Glomerular visceral epithelial cell (primary cell): ENCODE data around the gene GZMM.

Source experiments
- DNase-seq: peaks from one replicate; pipeline ENCODE4 v3.0.0-alpha.2; 2016; ENCODE audit errors: extremely low spot score

GZMM gene

DNA sequence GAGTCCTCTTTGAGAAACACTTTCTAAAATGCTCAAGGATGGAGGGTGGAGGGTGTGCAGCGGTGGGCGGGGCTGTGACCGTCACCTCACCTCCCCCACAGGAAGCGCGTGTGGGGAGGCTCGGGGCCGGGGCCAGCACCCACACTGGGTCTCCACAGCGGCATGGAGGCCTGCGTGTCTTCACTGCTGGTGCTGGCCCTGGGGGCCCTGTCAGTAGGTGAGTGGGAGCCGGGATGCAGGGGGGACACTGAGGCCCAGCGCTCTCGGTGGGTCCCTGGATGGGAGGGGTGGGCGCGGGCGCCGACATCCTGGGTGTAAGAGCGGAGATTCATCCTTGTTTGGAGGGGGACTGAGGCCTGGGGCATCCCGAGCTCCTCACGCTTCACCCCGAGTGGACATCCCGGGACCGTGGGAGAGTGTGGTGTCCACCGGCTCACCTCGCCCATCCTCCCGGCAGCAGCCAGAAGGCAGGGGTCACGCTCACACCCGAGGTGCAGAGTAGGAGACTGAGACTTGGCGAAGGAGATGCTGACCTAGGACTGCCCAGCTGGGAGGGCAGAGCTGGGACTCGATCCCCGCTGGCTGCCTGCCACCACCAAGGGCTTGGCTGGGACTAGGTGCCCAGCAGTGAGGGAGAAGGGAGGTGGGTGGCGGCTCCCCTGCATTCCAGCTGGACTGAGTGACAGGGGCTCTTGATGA lies at the start of gene GZMM:
Gene GZMM, plus strand, starts transcription at position 144 of the 699 bp plus-strand sequence. Its CDS starts 19 bp downstream, at position 163.
- DNase-seq, result no peak

DNA sequence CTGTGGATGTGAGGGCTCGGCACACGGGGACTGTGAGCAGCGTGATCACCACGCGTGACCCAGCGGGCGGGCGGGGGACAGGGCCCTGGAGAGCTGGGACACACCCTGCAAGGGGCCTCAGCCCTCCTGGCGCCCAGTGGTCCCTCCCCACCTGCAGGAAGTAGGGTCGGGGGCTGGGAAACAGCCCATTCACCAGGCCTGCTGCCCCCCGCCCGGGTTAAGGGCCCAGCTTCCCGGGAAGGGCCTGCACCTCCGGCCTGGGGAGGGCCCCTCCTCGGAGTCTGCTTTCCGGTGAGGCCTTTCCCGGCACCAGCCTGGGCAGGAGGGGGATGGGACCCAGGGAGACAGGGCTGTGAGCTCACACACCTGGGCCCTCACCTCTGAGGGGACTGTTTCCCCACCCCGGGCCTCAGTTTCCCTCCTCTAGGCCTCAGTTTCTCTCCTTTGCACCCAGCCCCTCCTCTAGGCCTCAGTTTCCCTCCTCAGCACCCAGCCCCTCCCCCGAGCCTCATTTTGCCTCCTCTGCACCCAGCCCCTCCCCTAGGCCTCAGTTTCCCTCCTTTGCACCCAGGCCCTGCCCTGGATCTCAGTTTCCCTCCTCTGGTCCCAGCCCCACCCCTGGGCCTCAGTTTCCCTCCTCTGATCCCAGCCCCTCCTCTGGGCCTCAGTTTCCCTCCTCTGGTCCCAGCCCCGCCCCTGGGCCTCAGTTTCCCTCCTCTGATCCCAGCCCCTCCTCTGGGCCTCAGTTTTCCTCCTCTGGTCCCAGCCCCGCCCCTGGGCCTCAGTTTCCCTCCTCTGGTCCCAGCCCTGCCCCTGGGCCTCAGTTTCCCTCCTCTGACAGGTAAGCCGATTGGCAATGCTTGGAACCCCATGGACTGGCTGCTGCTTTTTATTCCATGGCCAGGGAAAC lies 49.4 kb upstream of the GZMM start:
- DNase-seq, result no peak

DNA sequence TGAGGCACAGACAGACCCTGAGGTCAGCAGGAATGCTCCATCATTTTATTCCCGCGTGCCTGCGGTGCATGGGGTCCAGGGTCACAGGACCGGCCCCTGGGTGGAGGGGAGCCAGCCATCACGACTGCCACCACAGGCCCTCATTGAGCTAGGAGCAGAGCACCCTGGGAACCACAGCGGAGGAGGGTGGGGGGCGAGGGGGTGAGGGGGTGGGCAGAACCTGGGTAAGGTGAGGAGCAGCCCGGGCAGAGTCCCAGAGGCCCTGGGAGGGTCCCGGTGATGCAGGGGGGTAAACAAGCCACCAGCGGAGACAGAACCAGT lies 48.8 kb upstream of the GZMM start:
- no peak for DNase-seq

DNA sequence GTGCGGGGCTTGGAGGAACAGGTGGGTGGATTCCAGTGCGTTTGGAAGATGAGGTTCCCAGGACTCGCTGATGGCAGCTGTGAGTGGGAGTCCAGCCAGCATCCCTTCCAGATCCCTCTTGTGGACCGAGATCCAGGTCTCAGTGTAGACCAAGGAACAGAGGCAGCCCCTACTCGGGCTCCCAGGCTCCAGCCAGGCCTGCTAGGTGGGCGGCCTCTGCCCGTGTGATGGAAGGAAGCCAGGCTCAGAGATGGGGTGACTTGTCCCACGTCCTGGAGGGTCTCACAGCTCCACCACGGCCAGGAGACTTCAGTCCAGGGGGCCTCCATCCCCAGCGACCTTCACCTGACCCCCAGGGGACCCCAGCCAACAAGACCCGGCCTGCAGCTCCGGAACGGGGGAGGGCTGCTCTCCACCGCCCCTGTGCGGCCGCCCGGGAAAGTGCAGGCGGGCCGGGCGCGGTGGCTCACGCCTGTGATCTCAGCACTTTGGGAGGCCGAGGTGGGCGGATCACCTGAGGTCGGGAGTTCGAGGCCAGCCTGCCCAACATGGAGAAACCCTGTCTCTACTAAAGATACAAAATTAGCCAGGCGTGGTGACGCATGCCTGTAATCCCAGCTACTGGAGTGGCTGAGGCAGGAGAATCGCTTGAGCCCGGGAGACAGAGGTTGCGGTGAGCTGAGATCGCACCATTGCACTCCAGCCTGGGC lies 48.3 kb upstream of the GZMM start:
- DNase-seq, result peak; percentile 47

DNA sequence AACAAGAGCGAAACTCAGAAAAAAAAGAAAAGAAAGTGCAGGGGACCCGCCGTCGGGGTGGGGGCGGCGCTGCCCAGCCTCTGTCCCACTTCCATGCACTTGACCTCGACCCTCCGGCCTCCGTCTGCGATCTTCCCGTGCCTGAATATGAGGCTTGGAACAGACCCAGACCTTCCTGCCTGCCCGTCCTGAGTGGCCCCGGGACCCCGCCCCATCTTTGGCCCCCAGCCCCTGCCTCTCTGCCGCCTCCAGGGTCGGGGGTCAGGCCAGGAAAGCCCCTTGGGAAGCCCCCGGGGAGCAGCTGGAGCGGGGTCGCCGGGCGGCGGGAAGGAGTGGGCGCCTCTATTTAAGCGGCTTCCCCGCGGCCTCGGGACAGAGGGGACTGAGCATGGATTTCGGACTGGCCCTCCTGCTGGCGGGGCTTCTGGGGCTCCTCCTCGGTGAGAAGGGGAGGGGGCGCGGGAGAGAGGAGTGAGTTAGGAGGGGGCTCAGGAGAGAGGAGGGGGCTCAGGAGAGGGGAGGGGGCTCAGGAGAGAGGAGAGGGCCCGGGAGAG lies 47.7 kb upstream of the GZMM start, which contains the start of gene MADCAM1:
Gene MADCAM1, plus strand, starts transcription at position 375 of the 554 bp plus-strand sequence. Its CDS starts 14 bp downstream, at position 389.
- no peak for DNase-seq

DNA sequence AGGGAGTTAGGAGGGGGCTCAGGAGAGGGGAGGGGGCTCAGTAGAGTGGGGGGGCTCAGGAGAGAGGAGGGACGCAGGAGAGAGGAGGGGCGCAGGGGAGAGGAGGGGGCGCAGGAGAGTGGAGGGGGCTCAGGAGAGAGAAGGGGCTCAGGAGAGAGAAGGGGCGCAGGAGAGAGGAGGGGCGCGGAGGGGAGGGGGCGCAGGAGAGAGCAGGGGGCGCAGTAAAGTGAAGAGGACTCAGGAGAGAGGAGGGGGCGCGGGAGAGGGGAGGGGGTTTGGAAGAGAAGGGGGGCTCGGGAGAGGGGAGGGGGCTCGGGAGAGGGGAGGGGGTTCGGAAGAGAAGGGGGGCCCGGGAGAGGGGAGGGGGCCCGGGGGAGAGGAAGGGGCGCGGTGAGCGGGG lies 46.9 kb upstream of the GZMM start:
- no peak for DNase-seq

DNA sequence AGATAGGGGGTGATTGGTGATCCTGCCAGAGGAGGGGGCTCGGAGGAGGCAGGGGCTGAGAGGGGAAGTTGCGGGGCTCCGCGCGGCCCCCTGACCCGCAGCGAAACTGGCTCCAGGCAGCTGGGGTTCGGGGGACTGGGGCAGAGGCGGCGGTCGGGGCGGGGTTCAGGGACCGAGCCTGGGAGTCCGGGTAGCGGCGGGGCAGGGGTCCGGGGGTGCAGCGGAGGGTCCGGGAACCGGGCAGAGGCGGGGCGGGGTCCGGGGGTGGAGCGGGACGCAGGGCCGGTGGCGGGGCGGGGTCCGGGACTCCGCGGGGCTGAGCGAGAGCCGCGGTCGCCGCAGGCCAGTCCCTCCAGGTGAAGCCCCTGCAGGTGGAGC lies 46.4 kb upstream of the GZMM start:
- no peak for DNase-seq

DNA sequence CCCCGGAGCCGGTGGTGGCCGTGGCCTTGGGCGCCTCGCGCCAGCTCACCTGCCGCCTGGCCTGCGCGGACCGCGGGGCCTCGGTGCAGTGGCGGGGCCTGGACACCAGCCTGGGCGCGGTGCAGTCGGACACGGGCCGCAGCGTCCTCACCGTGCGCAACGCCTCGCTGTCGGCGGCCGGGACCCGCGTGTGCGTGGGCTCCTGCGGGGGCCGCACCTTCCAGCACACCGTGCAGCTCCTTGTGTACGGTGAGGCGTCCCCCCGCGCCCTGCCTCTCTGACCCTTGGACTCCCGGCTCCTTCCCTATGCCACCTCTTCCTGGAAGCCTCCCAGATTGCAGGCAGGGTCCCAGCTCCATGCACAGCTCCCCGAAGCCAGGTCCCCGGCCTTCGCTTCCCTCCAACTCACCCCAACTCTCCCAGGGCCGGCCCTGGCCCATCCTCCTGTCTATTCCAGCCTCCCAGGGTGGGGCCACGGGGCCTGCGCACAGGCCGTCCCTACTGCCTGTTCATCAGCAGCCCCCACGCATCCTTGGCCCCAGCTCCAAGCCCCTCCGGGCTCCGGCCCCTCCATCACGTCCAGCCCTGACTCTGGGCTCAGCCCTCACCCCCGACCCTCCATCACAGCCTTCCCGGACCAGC lies 45.9 kb upstream of the GZMM start:
- DNase-seq, result no peak

DNA sequence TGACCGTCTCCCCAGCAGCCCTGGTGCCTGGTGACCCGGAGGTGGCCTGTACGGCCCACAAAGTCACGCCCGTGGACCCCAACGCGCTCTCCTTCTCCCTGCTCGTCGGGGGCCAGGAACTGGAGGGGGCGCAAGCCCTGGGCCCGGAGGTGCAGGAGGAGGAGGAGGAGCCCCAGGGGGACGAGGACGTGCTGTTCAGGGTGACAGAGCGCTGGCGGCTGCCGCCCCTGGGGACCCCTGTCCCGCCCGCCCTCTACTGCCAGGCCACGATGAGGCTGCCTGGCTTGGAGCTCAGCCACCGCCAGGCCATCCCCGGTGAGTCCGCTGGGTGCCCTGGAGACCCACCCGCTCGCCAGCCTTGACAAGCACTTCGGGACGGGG lies 45.4 kb upstream of the GZMM start:
- DNase-seq, result no peak

DNA sequence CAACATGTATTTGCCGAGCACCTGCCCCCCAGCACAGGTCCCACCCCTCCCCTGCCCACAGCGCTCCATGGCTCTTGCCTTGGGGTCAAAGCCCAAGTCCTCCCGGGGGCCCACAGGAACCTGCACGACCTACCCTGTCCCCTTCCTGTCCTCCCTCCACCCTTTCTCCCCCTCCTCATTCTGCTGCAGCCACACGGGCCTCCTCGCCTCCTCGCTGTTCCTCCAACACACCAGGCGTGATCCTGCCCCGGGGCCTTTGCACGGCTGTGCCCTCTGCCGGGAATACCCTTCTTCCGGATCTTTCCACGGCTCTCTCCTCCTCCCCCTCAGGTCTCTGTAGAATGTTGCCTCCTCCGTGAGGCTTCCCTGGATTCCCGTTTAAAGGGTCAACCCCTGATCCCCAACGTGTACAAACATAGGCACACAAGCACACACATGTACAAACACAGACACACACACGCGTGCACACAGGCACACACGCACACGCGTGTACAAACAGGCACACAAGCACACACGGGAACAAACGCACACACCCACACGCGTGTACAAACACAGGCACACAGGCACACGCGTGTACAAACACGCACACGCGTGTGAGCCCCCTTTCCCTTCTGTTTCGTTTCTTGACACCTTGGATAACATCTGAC lies 44.8 kb upstream of the GZMM start:
- no peak for DNase-seq

DNA sequence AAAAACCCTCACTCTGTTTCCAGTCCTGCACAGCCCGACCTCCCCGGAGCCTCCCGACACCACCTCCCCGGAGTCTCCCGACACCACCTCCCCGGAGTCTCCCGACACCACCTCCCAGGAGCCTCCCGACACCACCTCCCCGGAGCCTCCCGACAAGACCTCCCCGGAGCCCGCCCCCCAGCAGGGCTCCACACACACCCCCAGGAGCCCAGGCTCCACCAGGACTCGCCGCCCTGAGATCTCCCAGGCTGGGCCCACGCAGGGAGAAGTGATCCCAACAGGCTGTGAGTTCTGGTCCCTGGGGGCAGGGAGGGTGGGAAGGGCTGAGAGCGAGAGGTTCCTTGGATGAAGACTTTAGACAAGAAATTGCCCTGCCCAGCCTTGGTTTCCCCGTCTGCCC lies 42.2 kb upstream of the GZMM start:
- DNase-seq, result no peak

DNA sequence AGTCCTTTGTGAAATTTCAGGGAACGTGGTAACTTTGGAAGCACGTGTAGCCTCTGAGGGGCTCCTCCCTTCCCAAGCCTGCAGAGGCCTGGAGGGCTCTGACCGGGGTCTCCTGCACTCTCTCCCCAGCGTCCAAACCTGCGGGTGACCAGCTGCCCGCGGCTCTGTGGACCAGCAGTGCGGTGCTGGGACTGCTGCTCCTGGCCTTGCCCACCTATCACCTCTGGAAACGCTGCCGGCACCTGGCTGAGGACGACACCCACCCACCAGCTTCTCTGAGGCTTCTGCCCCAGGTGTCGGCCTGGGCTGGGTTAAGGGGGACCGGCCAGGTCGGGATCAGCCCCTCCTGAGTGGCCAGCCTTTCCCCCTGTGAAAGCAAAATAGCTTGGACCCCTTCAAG lies 39.2 kb upstream of the GZMM start:
- DNase-seq, result no peak

DNA sequence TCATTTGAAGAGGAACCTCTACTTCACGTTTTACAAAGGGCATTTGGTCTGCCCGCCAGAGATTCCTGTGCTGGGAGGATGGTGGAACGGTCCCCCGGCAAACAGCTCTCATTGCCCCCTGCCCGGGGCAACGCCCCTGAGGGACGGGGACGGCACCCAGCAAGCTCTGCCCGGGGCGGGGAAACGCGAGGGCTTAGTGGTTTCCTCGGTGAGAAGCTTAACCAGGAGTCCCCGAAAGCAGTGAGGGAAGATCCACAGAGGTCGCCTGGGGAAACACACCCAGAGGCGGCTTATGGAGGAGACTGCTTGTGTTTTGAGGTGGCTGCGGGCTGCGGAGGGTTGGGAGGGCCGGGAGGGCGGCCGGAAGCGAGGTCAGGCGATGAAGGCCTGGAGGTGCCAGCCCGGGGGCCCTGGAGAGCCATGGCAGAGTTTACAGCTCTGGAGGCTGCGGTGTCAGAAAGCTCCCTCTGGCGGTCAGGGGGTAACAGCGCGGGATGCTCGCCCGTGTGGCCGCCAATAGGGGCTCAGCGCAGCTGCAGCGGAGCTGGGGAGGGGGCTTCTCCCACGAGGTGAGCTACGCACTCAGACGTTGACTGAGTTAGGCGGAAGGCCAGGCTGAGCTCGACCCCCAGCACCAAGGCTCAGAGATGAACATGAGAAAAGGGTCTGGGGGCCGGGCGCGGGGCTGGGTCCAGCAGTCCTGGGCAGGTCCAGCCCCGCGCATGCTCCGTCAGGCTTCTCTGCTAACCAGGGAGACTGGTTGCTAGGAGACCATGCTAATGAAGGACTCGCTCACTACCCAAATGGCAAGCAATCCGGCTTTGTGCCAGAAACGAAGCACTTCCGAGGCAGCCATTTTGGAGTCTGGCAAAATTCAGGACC lies 37.2 kb upstream of the GZMM start:
- peak; percentile 100 for DNase-seq

DNA sequence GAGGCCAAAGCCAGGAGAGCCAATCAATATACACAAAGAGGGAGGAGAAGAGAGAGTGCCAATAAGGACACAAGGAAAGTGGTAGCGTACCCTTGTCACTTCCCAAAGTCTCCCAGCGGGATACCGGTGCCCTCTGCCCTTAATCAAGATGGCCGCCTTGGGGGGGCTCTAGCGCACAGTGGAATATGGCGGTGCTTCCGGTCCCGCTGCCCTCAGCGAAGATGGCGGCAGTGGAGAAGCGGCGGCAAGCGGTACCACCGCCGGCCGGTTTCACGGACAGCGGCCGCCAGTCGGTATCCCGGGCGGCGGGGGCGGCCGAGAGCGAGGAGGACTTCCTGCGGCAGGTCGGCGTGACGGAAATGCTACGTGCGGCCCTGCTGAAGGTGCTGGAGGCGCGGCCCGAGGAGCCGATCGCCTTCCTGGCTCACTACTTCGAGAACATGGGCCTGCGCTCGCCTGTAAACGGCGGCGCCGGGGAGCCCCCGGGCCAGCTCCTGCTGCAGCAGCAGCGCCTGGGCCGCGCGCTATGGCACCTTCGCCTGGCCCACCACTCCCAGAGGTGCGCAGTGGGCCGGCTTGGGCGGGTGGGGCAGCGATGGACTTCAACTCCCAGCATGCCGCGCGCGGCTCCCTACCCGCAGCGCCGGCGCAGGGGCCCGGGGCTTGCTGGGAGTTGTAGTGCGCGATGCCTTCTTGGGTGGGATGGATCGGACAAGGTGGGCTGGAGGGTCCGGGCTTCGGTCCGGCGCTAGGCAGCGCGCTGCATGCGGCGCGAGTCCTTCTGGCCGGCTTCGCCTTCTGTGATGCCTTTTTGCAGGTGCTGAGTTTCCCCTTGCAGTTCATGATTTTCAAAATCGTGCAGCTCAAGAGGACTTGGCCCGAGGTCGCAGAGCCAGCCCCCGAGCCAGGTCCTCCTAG lies 36.3 kb upstream of the GZMM start, which contains the start of gene TPGS1:
Gene TPGS1, plus strand, starts transcription at position 212 of the 918 bp plus-strand sequence. Its CDS starts 10 bp downstream, at position 222.
- peak; percentile 73 for DNase-seq

DNA sequence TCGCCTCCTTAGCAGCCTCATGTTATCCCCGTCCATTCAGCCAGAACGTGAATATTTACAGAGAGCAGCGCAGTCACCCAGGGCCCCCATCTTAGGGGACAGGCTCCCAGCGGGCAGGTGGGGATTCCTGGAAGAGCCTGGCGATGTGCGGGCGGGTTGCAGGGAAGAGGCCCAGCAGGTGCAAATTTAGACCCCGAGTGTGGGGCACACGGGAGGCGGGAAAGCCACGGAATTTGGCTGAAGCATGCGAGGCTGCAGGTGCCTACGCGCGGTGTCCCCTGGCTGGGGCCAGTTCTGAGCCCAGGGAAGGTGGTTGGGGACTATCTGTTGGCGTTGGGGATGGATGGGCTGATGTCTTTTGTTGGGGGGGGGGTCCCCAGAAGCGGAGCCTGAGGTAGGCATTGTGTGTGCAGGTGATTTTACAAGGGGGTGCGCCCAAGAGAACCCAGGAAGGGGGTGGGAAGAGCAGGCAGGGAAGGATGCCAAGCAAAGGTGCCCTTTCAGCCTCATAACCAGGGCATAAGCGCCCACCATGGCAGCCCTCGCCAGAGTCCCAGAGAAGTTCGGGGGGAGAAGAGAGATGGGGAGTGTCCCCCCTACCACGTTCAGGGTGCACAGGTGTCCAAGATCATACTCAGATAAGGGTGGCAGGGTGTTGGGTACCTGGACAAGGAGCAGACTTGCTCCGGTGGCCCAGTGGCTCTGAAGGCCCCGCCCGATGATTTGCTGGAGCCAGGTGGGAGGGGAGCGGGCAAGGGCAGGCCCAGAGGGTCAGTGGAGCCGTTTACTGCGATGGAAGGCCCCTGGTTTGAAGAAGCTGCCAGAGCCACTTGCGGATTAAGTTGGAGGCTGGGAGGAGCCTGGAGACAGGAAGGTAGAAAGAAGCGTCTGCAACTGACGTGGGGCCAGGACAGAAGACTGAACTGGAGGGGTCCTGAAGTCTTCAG lies 35.4 kb upstream of the GZMM start:
- DNase-seq, result no peak

DNA sequence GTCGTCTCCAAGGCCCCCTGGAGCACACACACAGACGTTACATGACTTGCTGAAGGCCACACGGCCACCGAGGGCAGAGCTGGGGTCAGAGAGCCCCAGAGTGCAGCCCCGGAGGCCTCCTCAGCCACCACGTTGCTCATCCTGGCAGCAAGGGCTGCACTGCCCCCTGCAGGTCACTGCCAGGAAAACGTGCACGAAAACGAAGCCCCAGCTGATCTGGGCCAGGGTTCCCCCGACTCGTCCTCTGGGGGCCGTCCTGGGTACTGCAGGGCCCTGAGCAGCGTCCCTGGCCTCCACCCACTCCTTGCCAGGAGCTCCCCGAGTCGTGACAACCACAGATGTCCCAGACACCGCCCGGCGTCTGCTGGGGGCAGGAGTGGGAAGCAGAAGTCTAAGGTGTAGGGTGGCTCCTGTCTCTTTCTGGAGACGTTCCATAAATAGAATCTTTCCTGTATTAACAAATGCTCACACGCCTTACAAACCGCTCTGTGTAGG lies 33.2 kb upstream of the GZMM start:
- peak; percentile 82 for DNase-seq

DNA sequence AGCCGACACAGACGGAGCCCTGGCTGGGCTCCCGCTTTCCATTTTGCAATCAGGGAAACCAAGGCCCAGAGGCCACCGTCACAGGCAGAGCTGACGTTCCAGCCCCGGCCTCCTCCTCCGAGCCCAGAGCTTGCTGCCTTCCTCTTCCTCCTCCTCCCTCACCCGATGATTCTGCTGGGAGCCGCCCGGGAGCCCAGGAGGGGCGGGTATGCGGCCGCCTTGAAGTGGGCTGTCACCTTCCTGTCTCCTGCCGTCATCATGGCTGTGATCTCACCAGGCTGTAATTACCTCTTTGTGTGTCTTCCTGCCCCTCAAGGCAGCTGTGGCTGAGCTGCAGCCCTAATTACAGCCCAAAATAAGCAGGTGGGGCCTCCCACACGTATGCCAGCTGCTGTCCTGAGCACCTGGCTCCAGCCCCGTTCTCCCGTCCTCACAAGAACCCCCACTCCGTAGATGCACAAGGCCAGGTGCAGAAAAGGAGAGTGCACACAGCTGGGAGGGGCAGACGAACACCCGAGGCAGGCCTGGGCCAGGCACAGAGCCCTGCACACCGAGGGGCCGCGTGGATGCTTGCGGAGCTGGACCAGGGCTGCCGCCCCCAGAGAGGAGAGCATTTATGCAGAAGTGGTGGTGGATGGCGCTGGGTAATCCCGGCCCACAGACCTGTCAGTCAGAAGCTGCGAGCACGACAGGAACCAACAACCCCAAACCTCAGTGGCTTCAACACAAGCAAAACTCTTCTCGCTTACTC lies 32.6 kb upstream of the GZMM start:
- DNase-seq, result peak; percentile 58
